Measurements from ENCODE around the gene OGFR. TPM values are rescaled to one million over a fixed set of nuclear protein-coding genes. Genes with fewer than 3 reads are reported as not detected.

The OGFR gene
- total and polyA plus RNA-seq, 2 donors (not counting 1 experiment from before 2014, with no cell fraction given) = 71.7 to 102 TPM

- Histone ChIP-seq H3K9me3 (ENCODE audit: control extremely low read depth in 1 of 3, control insufficient read depth in 2 of 3, insufficient read depth in 1 of 3, low read length in 2 of 3) (no peaks in the 10 kb centered on the region), H3K36me3 (replicated peaks in 1 of 2; ENCODE audit: control extremely low read depth in 1 of 2, control insufficient read depth in 1 of 2, extremely low read depth in 1 of 2, insufficient read depth in 2 of 2, low read length in 1 of 2) (no peaks in the 10 kb centered on the region), H3K27ac (ENCODE audit: low read length in 2 of 2) (no peak overlapping the region), H3K4me3 (ENCODE audit: control extremely low read depth in 1 of 5, extremely low read depth in 1 of 5, insufficient read depth in 1 of 5, low read depth in 2 of 5, low read length in 4 of 5) (peak overlapping the region in 3 of 5 experiments; percentile 5 to 34 (median 24)), H2AFZ (ENCODE audit: insufficient read depth, low read depth, low read length, poor library complexity, severe bottlenecking) (no peak overlapping the region), H3K9ac (ENCODE audit: low read length) (no peak overlapping the region), H3K4me2 (replicated peaks; ENCODE audit: low read depth, low read length, poor library complexity, severe bottlenecking) (peak overlapping the region; percentile 86), H3K27me3 (replicated peaks in 1 of 4; ENCODE audit: control extremely low read depth in 1 of 4, control insufficient read depth in 3 of 4, insufficient read depth in 4 of 4, low read length in 3 of 4) (peaks cover 0 to 7% (median 2%) of the 10 kb centered on the region in 4 experiments), H3K79me2 (ENCODE audit: control insufficient read depth, insufficient read depth, low read length) (no peaks in the 10 kb centered on the region), H4K20me1 (ENCODE audit: control insufficient read depth, insufficient read depth, low read length, poor library complexity, severe bottlenecking) (peaks cover 4% of the 10 kb centered on the region), H3K4me1 (ENCODE audit: control insufficient read depth in 2 of 2, insufficient read depth in 2 of 2, low read length in 2 of 2) (peaks cover 23 to 28% of the 10 kb centered on the region in 2 donors)
- DNase-seq = peak; percentile 74
- Mint-ChIP-seq H3K4me1 (peaks cover 16% of the 10 kb centered on the region), H3K4me3 (peak overlapping the region; percentile 55), H3K27me3 (no peaks in the 10 kb centered on the region), H3K9me3 (ENCODE audit: insufficient read depth) (no peaks in the 10 kb centered on the region), H3K27ac (peak overlapping the region; percentile 20)
- ChIA-PET POLR2A (interaction anchor here (0.6 to 1.8 kb wide), 7 partner anchors 10 to 123 kb away, joined by 3 to 5 read pairs (median 4); no protein-coding TSS in a partner anchor), CTCF (interaction anchor here (0.9 to 1.3 kb wide), 3 partner anchors 11 to 37 kb away, joined by 3 to 9 read pairs (median 6); partner anchors contain the start of gene TCFL5)
- 43% methylated on average over 23 of the region's 36 CpGs for WGBS (ENCODE audit: insufficient coverage)
- ATAC-seq (ENCODE audit: low read depth) = peak; percentile 67
- TF ChIP-seq CTCF (IDR thresholded peaks at IDR 0.05) (no peak), EZH2 (IDR thresholded peaks at IDR 0.05; ENCODE audit: borderline replicate concordance, insufficient read depth, low read depth, low read length, poor library complexity, severe bottlenecking) (no peak)
- intact Hi-C loops (cut with micrococcal nuclease) = no loop called here
These were observed 20.1 kb downstream of the OGFR start for GRCh38 chr20:62824476-62825332.

All from B cell (primary cell).